ENCODE data around the gene CLCN7. TPM values are rescaled to one million over a fixed set of nuclear protein-coding genes. Genes with fewer than 3 reads are reported as not detected.

CLCN7 gene
- total RNA-seq, 2 donors from 2014 or later: 43.3 to 47.0 TPM

DNA sequence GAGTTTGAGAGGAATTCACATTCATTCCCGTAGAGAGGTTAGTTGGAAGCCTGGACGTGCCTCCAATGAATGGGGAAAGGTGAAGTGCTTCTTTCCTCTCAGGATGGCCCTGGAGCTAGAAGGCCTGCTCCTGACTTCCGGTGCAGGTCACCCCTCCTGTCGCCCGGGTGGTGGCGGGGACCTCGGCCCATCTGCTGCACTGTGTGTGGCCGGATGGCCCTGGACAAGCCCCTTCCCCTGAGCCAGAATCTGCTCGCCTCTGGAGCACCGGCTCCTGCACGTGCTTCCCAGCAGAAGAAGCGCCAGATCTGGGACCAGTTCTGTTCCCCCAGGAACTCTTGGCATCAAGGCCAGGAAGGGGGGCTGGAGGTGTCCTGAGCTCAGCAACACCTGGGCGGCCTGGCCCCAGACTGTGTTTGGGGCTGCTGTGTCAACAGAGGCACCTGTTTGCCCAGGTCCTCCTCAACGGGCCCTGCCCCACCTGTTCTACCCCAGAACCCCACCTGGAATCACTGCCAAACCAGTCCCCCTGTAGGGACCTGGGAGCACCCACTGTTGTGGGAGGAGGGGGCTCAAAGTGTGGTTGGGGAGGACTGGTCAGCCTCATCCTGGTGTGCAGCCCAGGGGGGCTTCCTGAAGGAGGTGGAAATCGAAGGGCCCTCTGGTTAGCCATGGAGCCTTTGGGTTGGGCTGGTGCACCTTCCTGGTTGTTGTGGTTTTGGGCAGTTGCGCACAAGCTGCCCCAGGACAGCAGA is 49.0 kb downstream of the CLCN7 start:
- Histone ChIP-seq H3K36me3 (no peaks in the 10 kb centered on the region), H3K27me3 (replicated peaks; ENCODE audit: insufficient read depth) (no peaks in the 10 kb centered on the region), H3K4me1 (ENCODE audit: control insufficient read depth in 1 of 2, low read depth in 2 of 2) (peaks cover 0 to 7% of the 10 kb centered on the region in 2 donors), H3K27ac (no peak overlapping the region), H3K9me3 (no peaks in the 10 kb centered on the region), H3K4me3 (no peak overlapping the region)
- ATAC-seq (ENCODE audit: insufficient number of reproducible peaks, low FRiP score, low read depth) (no peak), DNase-seq (ENCODE audit: low spot score) (no peak)
- TF ChIP-seq, protein P1, sequence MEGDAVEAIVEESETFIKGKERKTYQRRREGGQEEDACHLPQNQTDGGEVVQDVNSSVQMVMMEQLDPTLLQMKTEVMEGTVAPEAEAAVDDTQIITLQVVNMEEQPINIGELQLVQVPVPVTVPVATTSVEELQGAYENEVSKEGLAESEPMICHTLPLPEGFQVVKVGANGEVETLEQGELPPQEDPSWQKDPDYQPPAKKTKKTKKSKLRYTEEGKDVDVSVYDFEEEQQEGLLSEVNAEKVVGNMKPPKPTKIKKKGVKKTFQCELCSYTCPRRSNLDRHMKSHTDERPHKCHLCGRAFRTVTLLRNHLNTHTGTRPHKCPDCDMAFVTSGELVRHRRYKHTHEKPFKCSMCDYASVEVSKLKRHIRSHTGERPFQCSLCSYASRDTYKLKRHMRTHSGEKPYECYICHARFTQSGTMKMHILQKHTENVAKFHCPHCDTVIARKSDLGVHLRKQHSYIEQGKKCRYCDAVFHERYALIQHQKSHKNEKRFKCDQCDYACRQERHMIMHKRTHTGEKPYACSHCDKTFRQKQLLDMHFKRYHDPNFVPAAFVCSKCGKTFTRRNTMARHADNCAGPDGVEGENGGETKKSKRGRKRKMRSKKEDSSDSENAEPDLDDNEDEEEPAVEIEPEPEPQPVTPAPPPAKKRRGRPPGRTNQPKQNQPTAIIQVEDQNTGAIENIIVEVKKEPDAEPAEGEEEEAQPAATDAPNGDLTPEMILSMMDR (IDR thresholded peaks at IDR 0.05): no peak

DNA sequence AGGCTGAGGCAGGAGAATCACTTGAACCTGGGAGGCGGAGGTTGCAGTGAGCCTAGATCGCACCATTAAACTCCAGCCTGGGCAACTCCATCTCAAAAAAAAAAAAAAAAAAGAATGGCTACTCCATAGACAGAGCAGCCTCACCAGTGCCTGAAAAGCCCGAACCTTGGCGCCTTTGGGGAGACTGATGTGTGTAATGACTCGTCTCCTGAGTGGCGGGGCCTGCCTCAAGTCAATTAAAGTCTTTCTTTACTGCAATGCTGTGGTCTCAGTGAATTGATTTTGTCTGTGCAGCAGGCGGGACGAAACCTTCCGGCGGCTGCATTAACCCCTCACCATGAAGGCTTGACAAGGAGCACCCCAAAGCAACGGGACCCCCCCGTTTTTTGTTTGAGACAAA is 50.8 kb downstream of the CLCN7 start:
- TF ChIP-seq, protein P1 (IDR thresholded peaks at IDR 0.05): no peak
- Histone ChIP-seq H3K27me3 (replicated peaks; ENCODE audit: insufficient read depth) (no peaks in the 10 kb centered on the region), H3K9me3 (no peaks in the 10 kb centered on the region), H3K27ac (no peak overlapping the region), H3K36me3 (no peaks in the 10 kb centered on the region), H3K4me3 (no peak overlapping the region), H3K4me1 (ENCODE audit: control insufficient read depth in 1 of 2, low read depth in 2 of 2) (peaks cover 7 to 20% of the 10 kb centered on the region in 2 donors)
- no peak for ATAC-seq (ENCODE audit: insufficient number of reproducible peaks, low FRiP score, low read depth)
- no peak for DNase-seq (ENCODE audit: low spot score)

DNA sequence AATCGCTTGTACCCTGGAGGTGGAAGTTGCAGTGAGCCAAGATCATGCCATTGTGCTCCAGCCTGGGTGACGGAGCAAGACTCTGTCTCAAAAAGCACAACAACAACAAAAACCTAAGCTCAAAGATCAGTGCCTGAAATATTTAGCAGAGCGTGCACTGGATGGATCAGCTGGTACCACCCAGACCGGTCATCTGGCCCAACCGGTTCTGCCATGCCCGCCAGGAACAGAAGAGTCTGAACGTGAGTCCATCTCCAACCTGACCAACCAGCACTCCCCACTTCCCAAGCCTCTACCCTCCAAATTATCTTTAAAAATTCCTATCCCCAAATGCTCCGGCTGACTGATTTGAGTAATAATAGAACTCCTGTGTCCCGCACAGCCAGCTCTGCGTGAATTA is 52.8 kb downstream of the CLCN7 start:
- H3K27ac ChIP-seq: peak overlapping the region; percentile 97 to 98
- no peak overlapping the region for H3K4me3 ChIP-seq
- TF ChIP-seq, protein P1 (IDR thresholded peaks at IDR 0.05): no peak
- H3K4me1 ChIP-seq (ENCODE audit: control insufficient read depth in 1 of 2, low read depth in 2 of 2): peaks cover 7 to 22% of the 10 kb centered on the region in 2 donors
- ATAC-seq (ENCODE audit: insufficient number of reproducible peaks, low FRiP score, low read depth) (no peak), DNase-seq (ENCODE audit: low spot score) (no peak)
- H3K36me3 ChIP-seq: no peaks in the 10 kb centered on the region
- no peaks in the 10 kb centered on the region for H3K9me3 ChIP-seq
- H3K27me3 ChIP-seq (replicated peaks; ENCODE audit: insufficient read depth): no peaks in the 10 kb centered on the region

DNA sequence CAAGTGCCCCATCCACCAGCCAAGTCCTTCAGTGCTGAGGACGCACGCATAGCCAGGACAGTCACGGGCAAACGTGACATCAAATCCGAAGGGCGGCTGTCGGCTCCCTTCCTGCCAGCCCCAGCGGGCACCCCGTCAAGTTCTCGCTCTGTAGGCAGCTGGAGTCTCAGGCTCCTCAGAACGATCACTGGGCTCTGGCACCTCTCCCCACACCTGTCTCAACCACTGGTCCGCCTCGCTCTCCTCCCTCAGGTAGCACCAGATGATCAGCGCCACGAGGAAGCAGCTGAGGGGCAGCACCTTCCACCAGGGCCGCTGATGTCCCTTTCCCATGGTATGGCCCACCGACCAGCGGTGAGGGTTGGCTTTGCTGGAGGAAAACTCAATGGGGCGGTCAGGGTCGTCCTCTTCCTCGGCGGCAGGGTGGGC is 54.7 kb downstream of the CLCN7 start:
- Histone ChIP-seq H3K27me3 (replicated peaks; ENCODE audit: insufficient read depth) (no peaks in the 10 kb centered on the region), H3K36me3 (no peaks in the 10 kb centered on the region), H3K27ac (peak overlapping the region; percentile 75 to 97), H3K4me1 (ENCODE audit: control insufficient read depth in 1 of 2, low read depth in 2 of 2) (peaks cover 7 to 22% of the 10 kb centered on the region in 2 donors), H3K9me3 (no peaks in the 10 kb centered on the region), H3K4me3 (peak overlapping the region; percentile 83)
- TF ChIP-seq, protein P1 (IDR thresholded peaks at IDR 0.05): no peak
- no peak for ATAC-seq (ENCODE audit: insufficient number of reproducible peaks, low FRiP score, low read depth)
- DNase-seq (ENCODE audit: low spot score): no peak

DNA sequence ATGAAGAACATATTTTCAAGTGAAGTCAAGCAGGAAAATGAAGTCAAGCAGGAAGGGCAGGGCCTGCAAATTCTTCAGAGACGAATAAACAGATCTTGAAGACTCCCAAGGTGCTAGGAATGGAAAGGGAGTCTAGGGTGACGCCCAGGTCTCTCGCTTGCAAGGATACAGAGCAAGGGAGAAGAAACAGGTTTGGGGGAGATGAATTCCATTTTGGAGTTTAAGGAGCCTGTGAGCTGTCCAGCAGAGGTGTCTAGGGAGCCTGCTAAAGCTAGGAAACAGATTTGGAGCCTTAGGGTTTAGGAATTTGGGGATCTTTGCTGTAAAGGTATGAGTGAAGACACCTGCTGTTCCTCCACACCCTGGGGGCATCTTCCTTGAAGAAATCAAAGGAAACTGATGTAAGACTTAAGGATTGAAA is 58.3 kb downstream of the CLCN7 start:
- Histone ChIP-seq H3K27ac (no peak overlapping the region), H3K9me3 (no peaks in the 10 kb centered on the region), H3K36me3 (no peaks in the 10 kb centered on the region), H3K4me3 (no peak overlapping the region), H3K4me1 (ENCODE audit: control insufficient read depth in 1 of 2, low read depth in 2 of 2) (peaks cover 12 to 31% of the 10 kb centered on the region in 2 donors), H3K27me3 (replicated peaks; ENCODE audit: insufficient read depth) (no peaks in the 10 kb centered on the region)
- TF ChIP-seq, protein P1 (IDR thresholded peaks at IDR 0.05): no peak
- no peak for DNase-seq (ENCODE audit: low spot score)
- ATAC-seq (ENCODE audit: insufficient number of reproducible peaks, low FRiP score, low read depth): no peak

All from thoracic aorta (tissue), 2 donors.